ENCODE measurements around the gene PHYKPL.

DNA sequence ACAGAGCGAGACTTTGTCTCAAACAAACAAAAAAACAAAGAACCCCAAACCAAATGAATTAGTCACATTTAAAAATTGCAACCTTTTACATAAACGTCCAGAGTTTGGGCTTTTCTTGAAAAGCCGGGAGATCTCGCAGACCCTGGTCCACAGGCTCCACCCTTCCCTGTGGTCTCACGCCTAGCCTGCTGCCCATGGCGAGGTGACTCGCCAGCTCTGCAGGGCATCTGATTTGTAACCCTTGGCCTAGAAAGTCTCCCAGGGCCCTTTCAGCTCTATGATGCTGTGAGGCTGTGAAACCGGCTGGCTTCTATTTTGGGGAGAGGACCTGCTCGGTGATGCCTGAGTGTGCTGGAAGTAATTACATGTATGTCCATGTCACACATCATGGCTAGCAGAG, 44.7 kb upstream of the PHYKPL start:
- TF ChIP-seq, protein P1, sequence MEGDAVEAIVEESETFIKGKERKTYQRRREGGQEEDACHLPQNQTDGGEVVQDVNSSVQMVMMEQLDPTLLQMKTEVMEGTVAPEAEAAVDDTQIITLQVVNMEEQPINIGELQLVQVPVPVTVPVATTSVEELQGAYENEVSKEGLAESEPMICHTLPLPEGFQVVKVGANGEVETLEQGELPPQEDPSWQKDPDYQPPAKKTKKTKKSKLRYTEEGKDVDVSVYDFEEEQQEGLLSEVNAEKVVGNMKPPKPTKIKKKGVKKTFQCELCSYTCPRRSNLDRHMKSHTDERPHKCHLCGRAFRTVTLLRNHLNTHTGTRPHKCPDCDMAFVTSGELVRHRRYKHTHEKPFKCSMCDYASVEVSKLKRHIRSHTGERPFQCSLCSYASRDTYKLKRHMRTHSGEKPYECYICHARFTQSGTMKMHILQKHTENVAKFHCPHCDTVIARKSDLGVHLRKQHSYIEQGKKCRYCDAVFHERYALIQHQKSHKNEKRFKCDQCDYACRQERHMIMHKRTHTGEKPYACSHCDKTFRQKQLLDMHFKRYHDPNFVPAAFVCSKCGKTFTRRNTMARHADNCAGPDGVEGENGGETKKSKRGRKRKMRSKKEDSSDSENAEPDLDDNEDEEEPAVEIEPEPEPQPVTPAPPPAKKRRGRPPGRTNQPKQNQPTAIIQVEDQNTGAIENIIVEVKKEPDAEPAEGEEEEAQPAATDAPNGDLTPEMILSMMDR (IDR thresholded peaks at IDR 0.05; ENCODE audit: extremely low read depth in 1 of 2, insufficient read depth in 1 of 2, low read depth in 1 of 2, low read length in 2 of 2): no peak
- TF ChIP-seq EZH2 (IDR thresholded peaks at IDR 0.05; ENCODE audit: borderline replicate concordance, low read depth, low read length, severe bottlenecking): no peak
- no peak for TF ChIP-seq FOS (IDR thresholded peaks at IDR 0.05; ENCODE audit: borderline replicate concordance, insufficient read depth, low read length)
- TF ChIP-seq GATA2 (IDR thresholded peaks at IDR 0.05; ENCODE audit: insufficient read depth, insufficient read length, low read depth, low read length): no peak
